PFSK-1 (cell line): ENCODE measurements around the gene SEC23IP.

Source experiments
- FOXP2 ChIP-seq: optimal IDR thresholded peaks from 2 replicates; pipeline ENCODE3; 2011; ENCODE audit warnings: borderline replicate concordance, control low read depth, inconsistent platforms; ENCODE audit not compliant: insufficient read depth; ENCODE audit errors: extremely low read length, extremely low read depth
- POLR2AphosphoS5 ChIP-seq: IDR thresholded peaks from 2 replicates; pipeline ENCODE4 v1.6.1; 2012; ENCODE audit warnings: low read depth, mild to moderate bottlenecking, control low read depth, low read length, moderate library complexity
- SIN3A ChIP-seq: IDR thresholded peaks from 2 replicates; pipeline ENCODE4 v1.6.1; 2012; ENCODE audit warnings: mild to moderate bottlenecking, low read length, moderate library complexity, borderline replicate concordance; ENCODE audit not compliant: insufficient read depth
- TAF1 ChIP-seq: IDR thresholded peaks from 2 replicates; pipeline ENCODE4 v1.6.1; 2012; ENCODE audit warnings: low read length, control low read depth, borderline replicate concordance; ENCODE audit not compliant: insufficient read depth
- TF ChIP-seq, protein P1 (sequence below), 2 experiments: IDR thresholded peaks; 2 replicates each; pipeline versions ENCODE4 v1.6.1 to v1.8.0; 2011 to 2012; ENCODE audit warnings: low read depth in 2 of 2, low read length in 2 of 2, control low read depth in 1 of 2, inconsistent platforms in 1 of 2, mild to moderate bottlenecking in 1 of 2, moderate library complexity in 1 of 2; ENCODE audit not compliant: insufficient read depth in 1 of 2

SEC23IP gene

DNA sequence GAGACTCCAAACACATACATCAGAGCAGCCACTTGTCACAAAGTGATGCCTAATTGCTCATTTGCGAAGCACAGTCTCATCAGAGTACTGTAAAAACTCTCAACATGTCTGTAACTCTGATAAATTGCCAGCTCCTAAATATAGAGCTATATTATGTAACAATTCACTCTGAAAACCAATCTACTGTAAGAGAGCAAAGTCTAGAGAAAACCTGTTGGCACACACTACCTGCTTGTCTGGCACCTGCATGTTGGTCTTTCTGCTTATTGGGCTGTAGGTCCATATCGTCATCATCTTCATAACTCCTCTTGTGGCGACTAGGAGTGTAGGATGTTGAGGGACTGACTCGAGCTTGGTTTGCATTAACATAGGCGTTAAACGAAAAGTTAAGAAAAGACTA is 39.7 kb upstream of the SEC23IP start:
- TF ChIP-seq TAF1 (no peak), POLR2AphosphoS5 (no peak), FOXP2 (no peak), SIN3A (no peak)
- TF ChIP-seq, protein P1, sequence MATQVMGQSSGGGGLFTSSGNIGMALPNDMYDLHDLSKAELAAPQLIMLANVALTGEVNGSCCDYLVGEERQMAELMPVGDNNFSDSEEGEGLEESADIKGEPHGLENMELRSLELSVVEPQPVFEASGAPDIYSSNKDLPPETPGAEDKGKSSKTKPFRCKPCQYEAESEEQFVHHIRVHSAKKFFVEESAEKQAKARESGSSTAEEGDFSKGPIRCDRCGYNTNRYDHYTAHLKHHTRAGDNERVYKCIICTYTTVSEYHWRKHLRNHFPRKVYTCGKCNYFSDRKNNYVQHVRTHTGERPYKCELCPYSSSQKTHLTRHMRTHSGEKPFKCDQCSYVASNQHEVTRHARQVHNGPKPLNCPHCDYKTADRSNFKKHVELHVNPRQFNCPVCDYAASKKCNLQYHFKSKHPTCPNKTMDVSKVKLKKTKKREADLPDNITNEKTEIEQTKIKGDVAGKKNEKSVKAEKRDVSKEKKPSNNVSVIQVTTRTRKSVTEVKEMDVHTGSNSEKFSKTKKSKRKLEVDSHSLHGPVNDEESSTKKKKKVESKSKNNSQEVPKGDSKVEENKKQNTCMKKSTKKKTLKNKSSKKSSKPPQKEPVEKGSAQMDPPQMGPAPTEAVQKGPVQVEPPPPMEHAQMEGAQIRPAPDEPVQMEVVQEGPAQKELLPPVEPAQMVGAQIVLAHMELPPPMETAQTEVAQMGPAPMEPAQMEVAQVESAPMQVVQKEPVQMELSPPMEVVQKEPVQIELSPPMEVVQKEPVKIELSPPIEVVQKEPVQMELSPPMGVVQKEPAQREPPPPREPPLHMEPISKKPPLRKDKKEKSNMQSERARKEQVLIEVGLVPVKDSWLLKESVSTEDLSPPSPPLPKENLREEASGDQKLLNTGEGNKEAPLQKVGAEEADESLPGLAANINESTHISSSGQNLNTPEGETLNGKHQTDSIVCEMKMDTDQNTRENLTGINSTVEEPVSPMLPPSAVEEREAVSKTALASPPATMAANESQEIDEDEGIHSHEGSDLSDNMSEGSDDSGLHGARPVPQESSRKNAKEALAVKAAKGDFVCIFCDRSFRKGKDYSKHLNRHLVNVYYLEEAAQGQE (IDR thresholded peaks at IDR 0.05; ENCODE audit: insufficient read depth in 1 of 2, low read depth in 2 of 2, low read length in 2 of 2) = no peak

DNA sequence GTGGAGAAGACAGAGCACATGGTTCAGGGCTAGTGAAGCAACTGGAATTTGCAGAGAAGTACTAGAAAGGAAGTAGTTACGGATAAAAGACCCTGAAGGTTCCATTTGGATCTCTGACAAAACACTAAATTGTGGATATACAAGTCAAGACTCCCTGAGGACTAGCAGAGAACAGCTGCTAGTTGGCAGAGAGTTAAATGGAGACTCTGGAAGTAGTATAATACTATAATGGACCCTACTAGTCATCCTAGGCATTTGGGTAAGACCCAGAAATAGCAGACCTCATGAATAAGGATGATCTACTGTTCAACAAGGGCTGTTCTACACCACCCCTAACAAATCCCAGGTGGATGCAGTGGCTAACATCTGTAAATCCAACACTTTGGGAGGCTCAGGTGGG is 39.0 kb upstream of the SEC23IP start:
- TF ChIP-seq FOXP2 (no peak), POLR2AphosphoS5 (no peak), TAF1 (no peak), SIN3A (no peak)
- TF ChIP-seq, protein P1 (IDR thresholded peaks at IDR 0.05; ENCODE audit: insufficient read depth in 1 of 2, low read depth in 2 of 2, low read length in 2 of 2) = no peak

DNA sequence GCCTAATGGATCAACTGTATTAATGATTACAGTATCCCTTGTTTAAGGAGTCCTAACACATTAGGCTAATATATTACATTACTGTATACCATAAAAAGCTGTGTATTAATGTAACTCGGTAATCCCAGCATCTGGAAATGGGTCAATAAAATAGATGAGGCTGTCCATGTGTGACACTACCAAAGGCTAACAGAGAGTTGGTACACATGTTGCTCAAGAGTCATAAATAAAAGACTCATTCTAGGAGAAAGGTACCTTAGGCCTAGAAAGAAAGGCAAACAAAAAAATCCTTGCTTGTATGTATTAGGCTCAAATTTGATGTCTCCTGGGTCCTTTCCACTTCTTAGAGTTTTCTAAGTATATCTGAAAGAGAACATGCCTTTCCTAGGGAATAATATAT is 34.5 kb upstream of the SEC23IP start:
- TF ChIP-seq TAF1 (no peak), POLR2AphosphoS5 (no peak), SIN3A (no peak), FOXP2 (no peak)
- TF ChIP-seq, protein P1 (IDR thresholded peaks at IDR 0.05; ENCODE audit: insufficient read depth in 1 of 2, low read depth in 2 of 2, low read length in 2 of 2) = no peak

DNA sequence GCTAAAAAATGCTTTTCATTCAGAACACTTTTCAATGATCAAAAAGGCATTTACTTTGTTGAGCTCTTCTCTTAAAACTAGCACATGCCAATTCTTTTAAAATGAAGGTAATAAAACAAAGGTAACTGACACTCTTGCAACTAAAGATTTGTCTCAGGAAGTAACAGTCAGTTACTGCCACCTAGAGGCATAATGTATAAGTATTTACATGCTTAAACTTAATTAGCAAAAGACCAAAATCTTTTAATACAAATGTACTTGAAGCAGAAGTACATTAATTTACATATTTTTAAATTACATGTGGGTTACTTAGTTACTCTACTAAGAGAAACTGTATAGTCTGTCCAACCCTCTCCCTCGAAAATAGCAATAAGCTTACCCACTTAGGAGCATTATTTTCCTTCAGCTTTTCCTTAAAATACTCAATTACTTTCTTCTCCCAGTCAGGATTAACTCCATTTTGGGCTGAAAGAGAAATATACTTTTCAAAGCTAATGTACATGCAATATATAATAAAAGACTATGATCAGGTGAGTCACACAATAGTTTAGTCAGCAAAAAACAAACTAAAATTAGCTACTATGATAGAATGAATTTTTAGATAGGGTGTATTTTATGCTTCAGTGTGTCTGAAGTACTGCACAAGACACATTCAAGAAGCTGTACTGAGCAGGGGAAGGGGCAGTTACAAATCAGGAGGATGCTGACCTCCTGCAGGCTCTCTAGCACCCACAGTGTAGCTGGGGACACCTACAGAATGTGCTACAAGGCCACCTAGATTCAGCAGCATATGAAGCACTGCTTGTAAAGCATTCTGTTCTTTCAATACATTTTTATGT is 32.9 kb upstream of the SEC23IP start:
- TF ChIP-seq FOXP2 (no peak), SIN3A (no peak), POLR2AphosphoS5 (no peak), TAF1 (no peak)
- TF ChIP-seq, protein P1 (IDR thresholded peaks at IDR 0.05; ENCODE audit: insufficient read depth in 1 of 2, low read depth in 2 of 2, low read length in 2 of 2) = no peak
